Measurements from ENCODE around the gene SLC41A1.

GRCh38 chr1:205800981-205801703 is 11.9 kb downstream of the SLC41A1 start:
- no peak for TF ChIP-seq CTCF (IDR thresholded peaks at IDR 0.05)
- TF ChIP-seq POLR2A (IDR thresholded peaks at IDR 0.05), result no peak
